ENCODE data around the gene NDEL1.

Gene NDEL1

GRCh38 chr17:8506145-8506544 lies 70.5 kb downstream of the NDEL1 start:
- no peaks in the 10 kb centered on the region for H3K4me1 ChIP-seq (ENCODE audit: control insufficient read depth, insufficient read depth, low read length)
- H3K36me3 ChIP-seq (ENCODE audit: control insufficient read depth in 2 of 2, insufficient read depth in 1 of 2, low read length in 2 of 2): peaks cover 74 to 94% of the 10 kb centered on the region in 2 experiments
- POLR2A ChIA-PET: interaction anchor here (0.6 kb wide), 1 partner anchor 125 kb away, joined by 3 read pairs; the partner anchor contains the start of gene MYH10

GRCh38 chr17:8514801-8515200 lies 79.1 kb downstream of the NDEL1 start:
- peaks cover 84 to 90% of the 10 kb centered on the region in 2 experiments for H3K36me3 ChIP-seq (ENCODE audit: control insufficient read depth in 2 of 2, insufficient read depth in 1 of 2, low read length in 2 of 2)

More at GRCh38 chr17:8506145-8506544, 70.5 kb downstream of the NDEL1 start:
- CTCF ChIA-PET: interaction anchor here (0.6 kb wide), 1 partner anchor 761 kb away, joined by 3 read pairs; no protein-coding TSS in a partner anchor
- Histone ChIP-seq H3K9me3 (ENCODE audit: control insufficient read depth, insufficient read depth, low read depth, low read length) (no peaks in the 10 kb centered on the region), H3K4me3 (ENCODE audit: low read depth, low read length) (no peak overlapping the region), H3K27ac (ENCODE audit: extremely low read depth, low read depth, low read length) (no peak overlapping the region)
- TF ChIP-seq GLIS2 (tag by site-specific recombination; IDR thresholded peaks at IDR 0.05): no peak

More at GRCh38 chr17:8514801-8515200, 79.1 kb downstream of the NDEL1 start:
- Histone ChIP-seq H3K4me1 (ENCODE audit: control insufficient read depth, insufficient read depth, low read length) (no peaks in the 10 kb centered on the region), H3K9me3 (ENCODE audit: control insufficient read depth, insufficient read depth, low read depth, low read length) (no peaks in the 10 kb centered on the region), H3K4me3 (ENCODE audit: low read depth, low read length) (no peak overlapping the region), H3K27ac (ENCODE audit: extremely low read depth, low read depth, low read length) (no peak overlapping the region)
- CTCF ChIA-PET: interaction anchor here (0.7 kb wide), 2 partner anchors 14 to 238 kb away, joined by 3 to 4 read pairs; no protein-coding TSS in a partner anchor
- POLR2A ChIA-PET: no interaction called here
- no peak for TF ChIP-seq ZNF302 (tag by site-specific recombination; IDR thresholded peaks at IDR 0.05; ENCODE audit: low read depth)
- no peak for TF ChIP-seq ZNF623 (tag by site-specific recombination; IDR thresholded peaks at IDR 0.05)
- TF ChIP-seq ZNF394 (tag by site-specific recombination; IDR thresholded peaks at IDR 0.05; ENCODE audit: borderline replicate concordance): no peak
- no peak for TF ChIP-seq ZNF585B (tag by site-specific recombination; IDR thresholded peaks at IDR 0.05)
- TF ChIP-seq ZNF544 (tag by site-specific recombination; IDR thresholded peaks at IDR 0.05): no peak
- no peak for TF ChIP-seq ZNF670 (tag by site-specific recombination; IDR thresholded peaks at IDR 0.05; ENCODE audit: low read depth)
- TF ChIP-seq PRDM2 (tag by site-specific recombination; IDR thresholded peaks at IDR 0.05; ENCODE audit: borderline replicate concordance): no peak
- TF ChIP-seq SP2 (tag by site-specific recombination; IDR thresholded peaks at IDR 0.05): no peak
- TF ChIP-seq ZNF146 (tag by site-specific recombination; IDR thresholded peaks at IDR 0.05): no peak
- no peak for TF ChIP-seq ZNF777 (tag by site-specific recombination; IDR thresholded peaks at IDR 0.05; ENCODE audit: borderline replicate concordance)
- no peak for TF ChIP-seq ZNF488 (tag by site-specific recombination; IDR thresholded peaks at IDR 0.05)
- no peak for TF ChIP-seq ZNF335 (tag by site-specific recombination; conservative IDR thresholded peaks at IDR 0.05)
- TF ChIP-seq ZNF704 (tag by site-specific recombination; IDR thresholded peaks at IDR 0.05): no peak

All from HEK293 (cell line).